HG02610 (cell line): ENCODE results near the gene GSE1.

Experiments
- ATAC-seq: cut with Tn5 transposase; IDR thresholded peaks from one replicate; pipeline ENCODE4 v1.9.1; 2021; ENCODE audit warnings: mild to moderate bottlenecking, moderate library complexity; ENCODE audit not compliant: unreplicated experiment

GSE1 gene

DNA sequence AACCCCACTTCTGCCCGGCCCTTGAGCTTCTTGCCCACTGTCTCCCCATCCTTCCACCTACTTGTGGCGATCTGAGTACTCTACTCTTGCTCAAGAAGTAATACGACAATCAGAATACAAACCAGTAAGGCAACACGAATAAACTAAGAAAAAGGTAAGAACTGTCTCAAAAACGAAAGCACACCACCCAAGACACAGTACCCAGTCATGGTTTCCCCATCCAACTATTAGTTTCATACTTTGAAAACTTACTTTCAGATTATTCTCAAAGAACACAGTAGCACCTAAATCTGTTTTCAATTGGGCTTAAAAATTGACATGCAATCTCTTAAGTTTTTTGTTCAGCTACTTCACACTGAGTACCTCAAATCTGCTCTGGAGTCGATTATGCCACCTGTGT is 61.7 kb downstream of the GSE1 start:
- no peak for ATAC-seq

DNA sequence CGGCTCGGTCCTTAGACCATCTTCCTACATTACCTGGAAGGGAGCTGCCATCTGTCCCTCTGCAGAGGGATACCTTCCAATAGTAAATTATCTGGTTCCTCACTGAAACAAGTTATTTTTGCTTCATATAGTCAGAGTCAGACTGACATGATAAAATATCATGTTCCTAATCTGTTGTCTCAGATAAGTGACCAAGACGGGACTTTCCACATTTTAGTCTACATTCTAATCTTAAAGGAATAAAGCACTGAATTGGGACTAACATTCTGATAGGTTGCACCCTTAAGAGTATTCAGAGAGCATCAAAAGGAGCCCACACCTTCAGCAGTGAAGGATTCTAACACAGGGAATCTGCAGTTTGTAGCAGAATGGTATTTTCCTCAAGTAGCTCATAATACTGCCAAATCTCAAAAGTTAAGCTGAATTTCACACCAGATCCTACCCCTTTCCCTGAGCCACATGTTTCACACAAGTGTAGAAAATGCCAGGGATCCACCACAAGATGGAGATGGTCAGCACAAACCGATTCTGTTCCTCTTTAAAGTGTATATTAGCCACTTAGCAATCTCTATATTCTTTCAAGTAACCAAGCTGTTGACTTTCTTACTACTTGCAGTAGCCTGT is 62.2 kb downstream of the GSE1 start:
- ATAC-seq, result no peak

DNA sequence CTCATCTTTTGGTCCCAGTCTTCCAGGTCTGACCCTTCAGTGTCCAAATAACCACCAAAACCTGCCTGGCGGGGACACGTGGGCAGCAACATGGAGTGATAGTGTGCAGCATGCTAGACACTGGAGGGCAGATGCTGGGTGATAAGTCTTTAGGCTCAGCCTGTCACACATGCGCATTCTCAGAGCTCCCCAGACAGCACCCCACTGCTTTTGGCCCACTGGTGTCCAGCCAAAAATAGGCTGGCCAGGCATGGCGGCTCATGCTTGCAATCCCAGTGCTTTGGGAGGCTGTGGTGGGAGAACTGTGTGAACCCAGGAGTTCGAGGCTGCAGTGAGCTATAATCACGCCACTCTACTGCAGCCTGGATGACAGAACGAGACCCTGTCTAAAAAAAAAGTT is 63.3 kb downstream of the GSE1 start:
- ATAC-seq, result no peak

DNA sequence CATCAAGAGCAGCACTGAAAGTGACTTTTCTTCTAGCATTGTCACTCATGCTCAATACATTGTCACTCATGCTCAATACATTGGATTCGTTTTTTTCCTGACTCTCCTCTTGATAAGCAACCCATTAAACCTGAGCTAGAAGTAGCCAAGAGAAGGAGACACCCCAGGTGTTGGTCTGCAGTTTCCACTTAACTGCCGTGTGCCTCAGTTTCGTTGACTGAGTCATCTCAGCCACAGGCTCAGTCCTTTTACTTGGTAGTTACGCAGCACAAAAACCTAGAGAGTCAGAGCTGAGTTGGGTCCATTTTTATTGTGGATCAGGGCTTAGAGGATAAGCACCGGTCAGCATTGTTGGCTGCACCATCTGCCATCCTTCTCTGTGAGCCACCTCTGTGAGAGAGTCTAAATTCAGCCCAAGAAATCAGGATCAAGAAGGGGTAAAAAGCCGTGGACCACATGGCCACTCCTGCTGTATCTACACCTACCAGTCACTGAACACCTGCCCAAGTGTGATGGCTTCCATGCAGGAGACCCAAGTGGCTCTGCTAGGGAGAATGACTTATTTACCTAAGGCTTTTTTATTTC is 64.4 kb downstream of the GSE1 start:
- ATAC-seq, result no peak

- ATAC-seq, result no peak
Measured at GRCh38 chr16:85678016-85678415, 64.9 kb downstream of the GSE1 start.

DNA sequence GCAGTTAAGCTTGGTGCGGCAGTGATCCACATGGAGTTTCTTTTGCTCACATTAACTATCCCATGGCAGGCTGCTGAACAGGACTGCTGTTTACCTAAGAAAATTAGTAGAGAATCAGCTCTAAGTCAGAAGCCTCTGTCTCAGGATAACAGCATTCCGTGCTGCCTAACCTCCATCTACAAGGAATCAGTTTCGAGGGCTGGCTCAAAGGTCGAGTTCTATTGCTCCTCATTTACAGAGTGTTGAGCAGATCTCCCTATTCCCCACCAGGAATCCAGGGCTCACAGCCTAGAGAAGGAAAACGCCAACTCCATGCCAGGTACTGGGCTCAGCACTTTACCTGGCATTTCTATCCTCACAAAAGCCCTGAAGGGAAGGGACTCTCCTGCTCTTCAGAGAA is 65.7 kb downstream of the GSE1 start:
- ATAC-seq, result no peak

DNA sequence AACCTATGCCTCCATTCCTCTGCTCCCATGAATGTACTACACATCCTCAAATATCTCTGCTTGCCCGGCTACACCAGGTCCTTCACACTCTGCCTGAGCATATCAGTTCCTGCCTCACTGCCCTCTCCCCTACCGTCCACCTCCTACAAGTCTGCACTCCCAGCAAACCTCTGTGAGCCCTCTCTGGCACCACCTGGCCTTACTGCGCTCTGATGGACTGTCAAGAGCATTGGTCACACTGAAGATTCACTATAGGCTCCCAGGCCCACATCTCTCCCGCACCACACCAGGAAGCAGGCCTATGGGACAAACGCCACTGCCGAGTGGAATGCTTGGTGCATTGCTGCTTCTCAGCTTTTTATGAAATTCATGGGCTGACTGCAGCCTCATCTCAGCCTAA is 66.7 kb downstream of the GSE1 start:
- no peak for ATAC-seq

DNA sequence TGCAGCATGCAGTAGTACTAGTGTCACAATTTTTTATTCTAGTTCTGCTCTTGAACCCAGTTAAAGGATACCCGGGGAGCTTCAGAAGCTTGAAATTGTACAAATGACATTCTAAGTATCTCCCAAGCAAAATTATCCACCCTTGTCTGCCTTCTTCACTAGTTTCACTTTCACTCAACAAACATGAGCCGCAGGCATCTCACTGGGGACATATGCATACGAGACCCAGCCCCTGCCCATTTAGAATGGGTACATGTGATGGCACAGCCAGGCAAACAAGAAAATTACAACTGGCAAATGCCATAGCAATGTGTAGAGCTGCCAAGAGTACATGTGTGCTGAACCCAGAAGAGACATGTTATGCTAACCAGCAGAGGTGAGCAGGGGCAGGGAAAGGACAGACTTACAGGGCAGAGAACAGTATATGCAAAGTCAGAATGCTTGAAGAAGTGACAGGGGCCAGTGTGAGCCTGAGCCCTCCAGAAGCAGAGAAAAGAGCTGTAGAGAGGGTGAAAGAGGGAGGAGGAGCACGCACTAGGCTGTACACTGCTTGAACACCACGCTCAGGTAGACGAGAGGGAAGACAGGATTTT is 67.3 kb downstream of the GSE1 start:
- no peak for ATAC-seq

GRCh38 chr16:85681255-85681654 is 68.1 kb downstream of the GSE1 start:
- ATAC-seq, result no peak

- no peak for ATAC-seq
Measured at GRCh38 chr16:85682516-85682915, 69.4 kb downstream of the GSE1 start.

GRCh38 chr16:85683363-85683762 is 70.2 kb downstream of the GSE1 start:
- ATAC-seq, result no peak

DNA sequence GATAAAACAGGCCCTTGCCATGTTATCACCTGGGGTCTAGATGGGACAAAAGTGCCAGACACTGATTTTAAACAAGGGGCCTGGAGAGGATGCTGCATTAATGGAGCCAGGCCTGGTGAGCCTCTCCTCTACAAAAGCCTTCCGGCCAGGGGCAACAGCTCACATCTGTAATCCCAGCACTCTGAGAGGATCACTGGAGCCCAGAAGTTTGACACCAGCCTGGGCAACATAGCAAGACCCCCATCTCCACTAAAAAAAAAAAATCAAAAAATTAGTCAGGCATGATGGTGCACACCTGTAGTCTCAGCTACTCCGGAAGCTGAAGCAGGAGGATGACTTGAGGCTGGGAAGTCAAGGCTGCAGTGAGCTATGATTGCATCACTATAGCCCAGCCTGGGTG is 72.1 kb downstream of the GSE1 start:
- ATAC-seq, result no peak

GRCh38 chr16:85686912-85687591 is 73.9 kb downstream of the GSE1 start:
- ATAC-seq, result no peak

DNA sequence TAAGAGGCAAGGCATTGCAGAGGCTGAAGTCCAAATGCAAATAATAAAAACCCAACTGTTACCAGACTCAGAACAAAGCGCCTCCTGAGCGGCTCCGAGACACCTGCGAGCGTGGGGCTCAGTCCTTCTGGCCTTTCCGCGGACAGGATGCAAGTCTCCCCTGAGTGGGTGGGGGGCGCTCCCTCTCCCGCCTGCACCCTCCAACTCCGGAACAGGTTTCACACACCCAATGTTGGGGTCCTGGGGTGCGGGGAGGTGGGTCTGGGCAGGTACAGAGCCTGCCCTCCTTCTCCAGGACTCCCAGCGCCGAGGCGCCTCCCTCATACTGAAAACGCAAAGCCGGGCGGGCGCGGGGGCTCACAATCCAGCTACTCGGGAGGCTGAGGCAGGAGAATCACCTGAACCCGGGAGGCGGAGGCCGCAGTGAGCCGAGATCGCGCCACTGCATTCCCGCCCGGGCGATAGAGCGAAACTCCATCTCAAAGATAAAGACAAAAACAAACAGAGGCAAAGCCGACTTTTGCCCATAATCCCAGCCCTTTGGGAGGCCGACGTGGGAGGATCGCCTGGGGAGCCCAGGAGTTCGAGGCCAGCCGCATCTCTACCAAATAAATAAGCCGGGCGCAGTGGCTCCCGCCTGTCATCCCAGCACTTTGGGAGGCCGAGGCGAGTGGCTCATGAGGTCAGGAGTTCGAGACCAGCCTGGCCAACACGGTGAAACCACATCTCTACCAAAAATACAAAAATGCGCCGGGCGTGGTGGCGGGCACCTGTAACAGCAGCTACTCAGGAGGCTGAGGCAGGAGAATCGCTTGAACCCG is 74.7 kb downstream of the GSE1 start:
- ATAC-seq, result no peak

GRCh38 chr16:85688586-85689284 is 75.6 kb downstream of the GSE1 start, which contains the start of gene GINS2:
GINS2 (minus strand) TSS chr16:85688954; CDS start chr16:85688898, 56 bp downstream.
- ATAC-seq, result peak; percentile 98

GRCh38 chr16:85689285-85689949 is 76.3 kb downstream of the GSE1 start:
- no peak for ATAC-seq

DNA sequence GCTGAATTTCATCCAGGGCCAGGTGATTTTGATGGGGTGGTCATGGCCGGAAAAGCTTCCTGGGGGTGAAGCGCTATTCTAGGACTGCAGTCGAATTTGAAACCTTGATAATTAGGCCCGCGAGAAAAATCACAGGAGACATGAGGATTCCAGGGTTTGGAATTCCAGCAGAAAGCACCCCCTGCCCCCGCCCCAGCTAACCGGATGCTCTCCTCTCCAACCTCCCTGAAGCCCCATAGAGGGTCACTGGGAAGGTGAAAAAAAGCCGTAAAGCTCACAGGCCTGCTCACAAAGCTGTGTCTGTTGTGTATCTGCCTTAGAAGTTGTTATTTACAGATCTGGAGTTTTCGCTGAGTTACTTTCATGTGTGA is 76.8 kb downstream of the GSE1 start:
- ATAC-seq, result no peak

GRCh38 chr16:85690469-85691064 is 77.4 kb downstream of the GSE1 start:
- no peak for ATAC-seq

GRCh38 chr16:85695196-85696128 is 82.3 kb downstream of the GSE1 start:
- ATAC-seq, result no peak
